Forelimb muscle (tissue), 1 donor: ENCODE results near the gene NRXN2. TPM values are rescaled to one million over a fixed set of nuclear protein-coding genes. Genes with fewer than 3 reads are reported as not detected.
"Not testable (repeated sequence)": the region's sequence is repeated elsewhere in the genome, so short reads cannot be mapped to it uniquely, and the experiment has no call there.

Experiments
- DNase-seq: peaks from one replicate; pipeline ENCODE4 v3.0.0-alpha.2; 2013; ENCODE audit warnings: low read depth
- polyA plus RNA-seq: library from polyadenylated mRNA; unstranded; fragments of 120-200 nt; gene quantifications from one replicate; pipeline ENCODE4 v1.2.1, GENCODE V29; 2013; ENCODE audit not compliant: insufficient read length

NRXN2 gene
- polyA plus RNA-seq, 1 donor, result 24.5 TPM

DNA sequence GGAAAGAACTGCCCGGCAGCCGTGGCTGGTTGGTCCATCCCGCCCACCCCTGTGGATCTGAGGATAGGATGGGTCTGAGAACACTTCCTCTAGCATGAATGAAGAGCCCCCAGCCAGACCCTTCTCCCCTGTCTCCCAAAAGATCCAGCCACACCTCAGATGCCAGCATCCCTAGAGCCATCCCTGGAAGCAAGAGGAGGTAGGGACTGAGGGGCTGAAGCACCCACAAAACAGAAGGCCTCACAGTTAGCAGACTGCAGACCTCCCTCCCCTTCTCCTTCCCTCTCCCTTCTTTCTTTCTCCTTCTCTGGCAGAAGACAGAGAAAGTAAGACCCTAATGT is 1.7 kb downstream of the NRXN2 start:
- no peak for DNase-seq

DNA sequence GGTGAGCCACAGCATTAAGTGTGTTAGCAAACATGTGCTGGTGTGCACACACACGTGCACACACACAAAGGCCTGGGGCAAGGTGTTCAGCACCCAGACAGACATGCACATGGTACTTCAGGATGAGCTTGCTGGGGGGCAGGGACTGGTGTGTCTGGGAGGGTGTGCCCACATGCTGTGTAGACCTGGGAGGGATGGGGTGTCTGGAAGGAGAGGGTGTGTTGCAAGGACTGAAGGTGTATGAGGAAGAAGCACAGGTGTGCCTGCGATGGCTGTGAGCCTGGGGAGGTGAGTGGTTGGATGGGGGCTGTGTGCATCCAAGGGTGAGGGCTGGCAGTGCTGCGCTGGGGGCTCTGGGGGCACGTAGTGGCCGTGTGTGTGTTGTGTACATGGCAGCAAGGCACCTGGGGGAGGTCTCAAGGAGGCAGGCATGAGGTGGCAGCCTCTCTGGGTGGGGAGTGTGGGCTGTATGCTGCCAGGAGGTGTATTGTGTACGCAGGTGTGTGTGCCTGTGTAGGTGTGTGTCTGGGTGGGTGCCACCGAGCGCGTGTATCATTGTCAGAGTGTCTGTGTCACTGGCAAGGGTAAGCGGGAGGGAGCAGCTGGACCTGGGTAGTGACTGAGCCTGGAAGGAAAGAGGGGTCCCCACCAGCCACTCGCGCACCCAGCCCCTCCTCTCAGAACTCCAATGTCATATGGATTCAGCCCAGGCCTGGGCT is 2.2 kb downstream of the NRXN2 start:
- DNase-seq, result no peak

DNA sequence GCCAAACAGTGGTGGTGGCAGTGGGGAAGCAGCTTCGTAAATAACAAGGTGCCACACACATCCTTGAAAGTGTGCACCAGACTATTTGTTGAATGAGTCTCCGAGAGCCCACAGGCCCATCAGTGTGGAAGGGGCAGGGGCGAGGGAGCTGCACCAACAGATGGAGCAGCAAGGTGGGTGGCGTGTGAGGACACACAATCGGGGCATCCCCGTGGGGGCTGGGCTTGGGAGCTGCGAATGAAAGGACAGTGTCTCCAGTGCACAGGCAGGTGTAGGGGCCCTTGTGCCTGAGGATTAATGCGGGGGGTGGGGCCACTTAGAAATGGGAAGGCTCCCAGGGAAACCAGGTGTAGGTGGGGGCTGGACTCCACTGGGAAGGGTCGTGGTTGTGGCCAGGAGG is 2.8 kb downstream of the NRXN2 start:
- no peak for DNase-seq

DNA sequence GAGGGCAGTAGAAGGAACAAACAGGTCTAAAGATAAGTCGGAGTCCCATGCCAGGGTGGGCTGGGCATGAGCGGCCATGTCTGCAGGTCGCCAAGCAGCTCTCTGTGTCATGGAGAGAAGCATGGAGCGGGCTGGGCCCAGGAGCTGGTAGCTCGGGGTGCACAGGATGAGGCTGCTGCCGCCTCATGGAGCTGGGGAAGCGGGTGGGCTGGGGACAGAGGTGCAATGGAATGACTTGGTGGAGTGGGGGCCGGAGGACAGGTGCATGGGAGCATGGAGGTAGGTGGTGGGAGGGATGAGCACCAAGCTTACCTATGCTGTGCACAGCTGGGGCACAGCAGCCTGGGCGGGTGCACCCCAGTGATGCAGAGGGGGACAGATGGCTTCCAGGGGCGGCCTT is 3.6 kb downstream of the NRXN2 start:
- no peak for DNase-seq

DNA sequence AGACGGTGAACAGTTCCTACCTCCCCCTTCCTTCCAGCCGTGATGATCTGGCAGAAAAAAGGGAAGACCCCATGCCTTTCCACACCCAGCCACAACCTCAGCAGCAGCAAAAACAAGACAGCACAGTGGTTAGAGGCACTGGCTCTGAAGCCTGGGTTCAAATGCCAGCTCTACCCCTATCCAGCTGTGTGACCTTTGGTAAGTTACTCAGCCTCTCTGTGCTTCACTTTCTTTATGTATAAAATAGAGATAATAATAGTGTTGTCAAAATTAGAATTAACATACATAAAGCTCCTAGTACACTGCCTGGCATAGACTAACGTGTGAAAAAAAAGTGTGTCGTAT is 4.2 kb downstream of the NRXN2 start:
- DNase-seq, result no peak

DNA sequence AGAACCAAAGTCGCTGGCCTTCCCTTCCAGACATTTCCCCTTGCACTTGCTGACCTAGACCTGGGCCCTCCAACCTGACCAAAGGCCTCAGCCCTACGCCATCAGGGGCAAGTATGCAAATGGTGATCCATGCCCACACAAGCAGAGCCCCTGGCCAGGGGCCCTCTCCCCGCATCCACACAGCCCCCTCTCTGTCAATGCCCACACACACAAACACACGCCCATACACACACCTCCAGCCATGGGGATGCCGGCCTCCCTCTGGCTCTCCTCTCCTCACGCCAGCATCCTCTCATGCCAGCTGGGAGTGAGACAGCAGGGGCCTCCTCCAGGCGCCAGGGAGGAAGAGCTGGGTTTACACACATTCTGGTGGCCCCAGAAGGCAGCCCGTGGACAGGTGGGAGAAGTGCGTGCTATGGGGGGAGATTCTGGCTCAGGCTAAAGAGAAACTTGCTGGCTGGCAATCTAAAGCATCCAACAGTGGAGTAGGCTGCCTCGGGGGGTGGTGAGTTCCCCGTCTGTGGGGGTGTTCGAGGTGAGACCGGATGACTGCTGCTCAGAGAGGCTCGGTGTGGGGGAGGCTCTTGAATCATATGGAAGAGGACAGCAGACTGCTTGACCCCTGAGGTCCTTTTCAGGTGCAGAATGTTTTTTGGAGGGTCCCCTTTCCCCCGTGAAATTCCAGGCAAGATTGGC is 4.8 kb downstream of the NRXN2 start:
- no peak for DNase-seq

DNA sequence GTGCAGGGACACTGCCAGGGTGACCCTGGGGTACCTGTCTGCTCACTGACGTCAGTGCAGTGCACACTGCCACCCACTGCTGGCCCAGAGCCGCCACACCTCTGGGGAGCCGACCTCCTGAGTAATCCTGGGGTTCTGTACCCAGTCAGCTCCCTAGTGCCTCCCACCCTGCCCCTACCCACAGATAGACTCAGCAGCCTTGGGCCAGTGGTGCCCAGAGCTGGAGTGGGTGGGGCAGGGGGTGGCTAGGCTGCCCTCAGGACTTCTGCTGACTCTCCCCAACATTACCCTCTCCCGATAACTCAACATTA is 5.8 kb downstream of the NRXN2 start:
- DNase-seq, result no peak

DNA sequence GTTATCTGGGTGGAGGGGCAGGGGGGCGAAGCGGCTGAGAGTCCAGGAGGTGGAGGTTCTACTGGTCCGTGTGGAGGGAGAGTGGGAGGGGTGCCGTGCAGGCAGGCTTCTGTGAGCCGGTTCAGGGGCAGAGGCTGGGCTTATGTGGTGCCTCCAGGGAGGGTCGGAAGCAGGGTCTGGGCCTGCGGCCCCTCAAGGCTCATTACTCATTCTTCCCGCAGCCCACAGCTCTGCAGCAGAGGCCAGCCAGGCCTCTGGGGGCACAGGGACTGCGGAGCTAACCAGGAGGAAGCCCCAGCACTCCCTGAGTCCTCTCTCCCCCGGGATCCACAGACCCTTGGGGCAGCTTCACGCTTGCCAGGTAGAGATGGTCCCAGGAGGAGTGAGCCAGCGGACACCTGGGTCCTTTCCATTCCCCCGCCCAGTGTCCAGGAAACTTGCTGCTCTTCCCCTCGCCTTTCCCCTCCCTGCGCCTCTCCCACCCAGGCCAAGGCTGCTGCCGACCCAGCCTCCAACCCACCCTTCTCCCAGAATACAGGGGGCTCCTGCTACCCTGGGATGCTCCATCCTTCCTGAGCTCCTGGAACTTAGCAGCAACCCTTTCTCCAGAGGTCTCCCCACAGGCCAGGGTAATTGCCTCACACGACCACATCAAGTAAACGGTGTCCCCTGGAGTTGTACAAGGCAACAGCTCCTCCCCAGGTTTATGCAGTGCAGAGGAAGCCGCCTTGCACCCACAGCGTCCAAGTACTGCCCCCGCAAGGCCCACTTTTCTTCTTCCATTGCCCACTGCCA is 6.3 kb downstream of the NRXN2 start:
- DNase-seq, result no peak

DNA sequence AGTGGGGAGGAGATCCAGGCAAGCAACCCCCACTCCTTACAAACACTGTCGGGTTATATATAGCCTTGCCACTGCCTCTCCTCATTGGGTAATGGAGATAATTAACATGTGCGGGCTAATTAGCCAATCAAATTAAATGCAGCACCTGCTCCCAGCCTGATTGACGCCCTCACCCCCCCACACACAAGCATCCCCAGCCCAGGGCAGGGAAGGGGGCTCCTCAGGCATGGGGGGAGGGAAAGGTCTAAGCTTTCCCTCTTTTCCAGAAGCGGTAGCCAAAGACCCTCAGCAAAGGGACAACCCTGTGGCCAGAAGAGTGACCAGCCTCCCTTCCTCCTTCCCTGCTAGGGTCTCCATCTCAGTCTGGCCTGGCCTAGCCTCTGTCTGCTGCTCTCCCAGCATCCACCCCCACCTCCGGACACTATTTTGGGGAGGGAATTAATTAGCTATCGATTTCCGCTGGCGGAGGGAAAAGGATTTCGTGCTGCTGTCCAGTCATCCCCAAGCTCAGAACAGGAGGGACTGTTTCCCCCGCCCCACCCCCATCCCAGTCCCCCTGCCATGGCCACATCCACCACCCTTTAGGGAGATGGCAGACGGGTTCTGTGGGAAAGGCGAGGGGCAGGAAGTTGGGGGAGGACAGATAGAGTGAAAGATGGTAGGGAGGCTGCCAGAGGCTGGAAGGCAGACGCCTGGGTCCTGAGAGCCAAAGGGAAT is 7.1 kb downstream of the NRXN2 start:
- no peak for DNase-seq

DNA sequence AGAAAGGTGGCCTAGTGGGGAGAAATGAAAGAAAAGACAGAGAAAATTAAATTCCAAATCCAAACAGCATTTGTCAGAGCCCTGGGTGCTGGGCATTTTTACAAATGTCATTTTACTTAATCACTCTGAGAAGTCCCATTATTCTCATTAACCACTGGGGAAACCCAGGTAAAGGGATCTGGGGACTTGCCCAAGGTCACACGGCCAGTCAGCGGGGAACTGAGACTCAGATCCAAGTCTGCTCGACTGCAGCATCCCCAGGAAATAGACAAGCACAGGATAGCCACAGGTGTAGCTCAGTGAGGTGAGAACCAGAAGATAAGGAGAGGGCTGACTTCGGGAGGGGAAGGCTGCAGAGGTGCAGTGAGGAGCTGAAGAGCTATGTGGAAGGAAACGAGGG is 7.9 kb downstream of the NRXN2 start:
- no peak for DNase-seq

DNA sequence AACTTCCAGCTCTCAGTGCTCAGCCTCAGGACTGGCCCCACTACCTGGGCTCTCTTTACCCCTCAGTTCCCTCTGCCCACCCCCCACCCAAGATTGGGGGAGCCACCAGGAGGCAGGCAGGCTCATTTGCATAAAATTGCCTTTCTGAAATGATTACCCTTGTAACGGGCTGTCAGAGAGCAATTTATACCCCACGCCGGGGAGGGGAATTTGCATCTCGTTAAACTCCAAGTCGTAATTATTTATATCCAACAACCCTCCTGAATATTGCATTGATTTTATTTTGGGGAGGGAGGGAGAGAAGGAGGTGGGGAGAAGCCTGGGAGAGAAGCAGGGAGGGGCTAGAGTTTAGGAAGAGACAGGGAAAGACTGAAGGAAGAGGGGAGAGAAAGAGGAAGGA is 8.3 kb downstream of the NRXN2 start:
- no peak for DNase-seq

DNA sequence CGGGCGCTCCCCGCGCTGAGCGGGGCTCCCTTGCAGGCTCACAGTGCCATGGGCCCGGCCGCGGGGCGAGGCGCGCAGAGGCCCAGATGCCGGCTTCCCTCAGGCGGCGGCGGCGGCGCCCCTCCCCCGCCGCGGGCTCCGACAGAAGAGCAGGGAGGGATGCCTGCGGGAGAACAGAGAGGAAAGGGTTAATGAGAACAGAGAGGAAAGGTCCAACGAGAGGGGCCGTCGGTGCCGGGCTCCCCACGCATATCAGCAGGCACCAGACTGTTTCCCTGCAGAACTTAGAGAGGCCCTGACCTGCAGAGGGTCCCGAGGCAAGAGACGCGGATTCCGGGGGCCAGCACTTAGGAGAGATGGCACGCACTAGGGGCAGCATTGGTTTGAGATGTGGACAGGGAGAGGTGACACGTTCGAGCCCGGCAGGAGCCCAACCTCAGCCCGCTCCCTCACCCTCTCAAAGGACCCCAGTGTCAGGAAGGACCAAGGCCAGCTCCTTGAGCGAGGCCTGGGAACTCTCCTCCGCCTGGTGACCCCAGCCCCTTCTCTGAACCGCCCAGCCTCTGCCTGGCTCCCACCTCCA is 9.1 kb downstream of the NRXN2 start:
- no peak for DNase-seq

DNA sequence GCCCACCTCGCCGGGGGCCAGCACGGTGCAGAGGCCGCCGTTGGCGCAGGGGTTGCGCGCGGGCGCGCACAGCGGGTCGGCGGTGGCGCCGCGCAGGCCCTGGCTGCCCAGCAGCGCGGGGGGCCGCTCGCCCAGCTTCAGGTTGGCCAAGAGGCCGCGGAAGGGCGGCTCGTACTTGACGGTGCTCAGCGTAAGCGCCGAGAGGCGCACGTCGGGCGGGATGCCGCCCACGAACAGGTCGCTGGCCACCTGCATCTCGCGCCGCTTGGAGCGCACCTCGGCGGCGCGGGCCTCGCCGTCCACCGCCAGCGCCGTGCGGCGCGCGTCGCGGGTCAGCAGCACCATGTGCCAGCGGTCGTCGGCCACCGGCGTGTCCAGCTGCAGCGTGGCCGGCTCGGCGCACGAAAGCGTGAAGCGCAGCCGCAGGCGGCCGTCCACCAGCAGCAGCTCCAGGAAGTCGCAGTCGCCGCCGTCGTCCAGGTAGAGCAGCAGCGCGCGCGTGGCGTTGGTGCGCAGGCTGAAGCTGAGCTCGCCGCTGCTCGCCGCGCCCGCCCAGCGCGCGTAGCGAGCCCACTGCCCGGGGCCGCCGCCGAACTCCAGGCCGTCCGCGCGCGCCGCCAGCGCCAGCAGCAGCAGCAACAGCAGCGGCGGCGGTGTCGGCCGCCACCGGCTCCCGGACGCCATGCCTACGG is 9.8 kb downstream of the NRXN2 start:
- DNase-seq, result peak; percentile 22

DNA sequence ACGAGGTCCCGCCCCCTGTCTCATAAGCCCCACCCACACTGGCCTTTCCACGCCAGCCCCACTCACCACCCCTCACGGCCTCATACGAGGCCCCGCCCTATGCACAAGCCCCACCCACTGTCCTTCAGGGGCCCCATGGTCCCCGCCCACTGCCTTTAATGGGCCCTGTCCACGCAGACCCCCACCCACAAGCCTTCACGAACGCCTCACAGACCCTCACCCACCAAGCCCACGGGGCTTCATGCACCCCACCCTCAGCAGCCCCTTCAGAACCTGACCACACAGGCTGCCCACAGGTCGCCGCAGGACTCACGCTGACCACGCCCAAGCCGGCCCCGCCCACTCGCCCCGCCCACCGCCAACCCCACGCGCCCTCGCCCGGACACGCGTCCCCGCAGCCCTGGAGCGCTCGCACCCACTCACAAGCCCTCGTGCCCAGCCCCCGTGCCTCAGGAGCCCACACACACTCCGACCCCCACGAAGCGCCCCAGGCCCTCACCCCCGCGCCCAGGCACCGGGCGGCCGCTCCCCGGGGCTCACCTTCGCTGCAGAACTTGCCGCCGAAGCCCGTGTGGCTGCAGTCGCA is 10.5 kb downstream of the NRXN2 start:
- no peak for DNase-seq

DNA sequence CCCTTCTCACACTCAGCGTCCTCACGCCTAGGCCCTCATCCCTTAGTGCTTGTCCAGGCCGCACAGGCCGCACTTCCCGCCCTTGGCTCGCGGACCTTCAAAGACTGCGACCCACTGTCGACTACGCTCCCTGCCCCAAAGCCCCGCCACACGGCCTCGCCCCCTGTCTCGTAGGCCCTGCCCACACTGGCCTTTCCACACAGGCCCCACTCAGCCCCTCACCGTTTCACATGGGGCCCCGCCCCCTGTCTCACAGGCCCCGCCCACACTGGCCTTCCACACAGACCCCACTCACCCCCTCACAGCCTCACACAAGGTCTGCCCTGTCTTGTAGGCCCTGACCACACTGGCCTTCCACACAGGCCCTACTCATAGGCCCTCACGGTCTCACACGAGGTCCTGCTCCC is 11.0 kb downstream of the NRXN2 start:
- DNase-seq, result no peak

DNA sequence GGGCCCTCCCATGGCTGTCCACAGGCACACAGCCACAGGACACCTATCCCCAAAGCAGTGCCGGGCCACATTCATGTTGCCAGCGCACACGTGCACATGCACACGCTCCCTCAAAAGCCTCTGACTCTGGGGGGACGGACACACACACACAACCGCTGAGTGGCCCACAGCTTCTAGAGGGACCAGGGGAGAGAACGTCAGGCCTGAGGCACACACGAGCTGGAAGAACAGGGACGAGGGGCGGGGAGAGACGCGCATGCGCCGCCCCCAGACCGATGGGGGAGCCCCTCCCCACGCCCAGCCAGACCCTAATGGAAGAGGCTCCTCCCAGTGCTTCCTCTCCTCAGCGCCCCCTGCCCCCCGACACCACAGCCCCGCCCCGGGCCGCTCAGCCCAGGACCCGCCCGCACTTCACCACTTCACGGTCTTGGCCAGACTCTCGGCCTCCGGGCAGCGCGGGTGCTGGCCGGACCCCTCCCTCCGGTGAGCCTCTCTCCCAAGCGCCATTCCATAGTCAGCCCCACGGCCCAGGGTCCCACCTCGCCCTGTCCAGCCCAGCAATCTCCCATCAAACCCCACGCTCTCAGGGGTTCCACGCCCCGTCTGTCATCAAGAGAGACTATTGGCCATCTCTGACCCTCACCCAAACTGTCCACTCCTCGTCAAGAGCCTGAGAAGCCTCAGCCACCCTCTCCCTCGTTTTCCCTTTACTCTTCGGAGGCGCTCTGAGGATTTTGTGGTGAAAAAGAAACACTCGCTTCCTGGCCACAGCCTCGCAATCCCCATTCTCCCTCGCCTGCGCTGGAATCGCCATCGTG is 11.7 kb downstream of the NRXN2 start:
- no peak for DNase-seq

DNA sequence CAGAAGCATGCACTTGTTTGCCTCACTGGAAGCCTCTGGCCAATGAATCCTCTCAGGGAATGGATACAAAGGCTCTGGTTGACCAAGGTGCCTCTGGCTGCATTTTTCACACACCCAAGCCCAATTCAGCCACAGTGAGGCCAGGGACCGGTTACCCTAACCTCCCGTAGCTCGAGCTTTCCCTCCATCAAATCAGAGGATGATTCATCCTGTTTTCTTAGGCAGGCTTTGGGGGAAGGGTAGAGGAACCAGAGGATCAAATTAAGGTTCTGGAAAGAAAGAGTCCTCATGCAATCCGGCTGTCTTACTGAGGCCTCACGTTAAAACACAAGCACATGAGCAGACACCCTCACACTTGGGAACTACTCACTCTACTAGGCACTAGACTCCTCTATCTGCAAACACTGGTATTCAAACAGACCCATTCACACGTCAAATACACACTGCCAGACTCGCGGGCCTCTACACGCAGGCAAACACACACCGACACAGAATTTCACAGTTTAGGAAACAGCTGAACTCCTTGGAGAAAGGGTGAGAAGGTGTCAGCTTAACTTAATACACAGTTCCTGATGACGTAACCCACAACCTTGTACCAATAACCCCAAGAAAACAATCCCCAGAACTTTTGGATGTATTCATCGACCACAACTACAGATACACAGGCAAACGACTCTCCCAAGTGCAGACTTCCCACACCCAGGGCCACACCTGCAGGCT is 12.4 kb downstream of the NRXN2 start:
- DNase-seq, result no peak

DNA sequence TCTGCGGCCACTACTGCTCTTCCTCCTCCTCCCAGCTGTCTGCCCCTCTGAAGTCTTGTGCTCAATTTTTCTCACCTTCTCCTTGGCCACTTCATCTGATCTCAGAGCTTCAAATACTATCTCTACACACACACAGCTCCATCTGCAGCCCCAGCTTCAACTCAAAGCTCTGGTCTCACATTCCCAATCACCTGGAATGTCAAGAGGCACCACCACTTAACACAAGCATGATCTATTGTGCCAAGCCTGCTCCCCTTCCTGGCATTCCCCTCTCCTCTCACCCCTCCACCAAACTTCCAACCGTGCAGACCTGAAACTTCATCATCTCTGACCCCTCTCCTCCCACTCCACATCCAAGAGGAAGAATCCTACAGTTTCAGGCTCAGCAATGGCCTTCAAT is 17.5 kb downstream of the NRXN2 start:
- DNase-seq, result no peak

DNA sequence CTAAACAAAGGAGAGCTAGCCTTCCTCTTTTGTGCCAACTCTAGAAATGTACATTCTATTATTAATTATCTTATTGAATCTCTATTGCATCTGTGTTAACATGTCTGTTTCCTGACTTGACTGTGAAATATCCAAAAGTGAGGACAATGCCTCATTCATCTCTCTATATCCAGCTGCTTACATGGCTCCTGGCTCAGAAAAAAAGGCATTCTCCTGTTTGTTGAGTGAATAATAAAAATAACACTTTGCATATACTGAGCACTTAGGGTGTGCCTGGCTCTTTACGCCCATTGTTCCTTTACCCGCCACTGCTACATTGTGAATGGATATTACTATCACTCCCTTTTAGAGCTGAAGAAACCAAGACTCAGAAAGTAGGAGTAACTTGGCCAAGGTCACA is 19.9 kb downstream of the NRXN2 start:
- no peak for DNase-seq

DNA sequence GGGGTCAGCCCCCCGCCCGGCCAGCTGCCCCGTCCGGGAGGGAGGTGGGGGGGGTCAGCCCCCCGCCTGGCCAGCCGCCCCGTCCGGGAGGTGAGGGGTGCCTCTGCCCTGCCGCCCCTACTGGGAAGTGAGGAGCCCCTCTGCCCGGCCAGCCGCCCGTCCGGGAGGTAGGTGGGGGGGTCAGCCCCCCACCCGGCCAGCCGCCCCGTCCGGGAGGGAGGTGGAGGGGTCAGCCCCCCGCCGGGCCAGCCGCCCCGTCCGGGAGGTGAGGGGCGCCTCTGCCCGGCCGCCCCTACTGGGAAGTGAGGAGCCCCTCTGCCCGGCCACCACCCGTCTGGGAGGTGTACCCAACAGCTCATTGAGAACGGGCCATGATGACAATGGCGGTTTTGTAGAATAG is 21.0 kb downstream of the NRXN2 start:
- not testable (repeated sequence) for DNase-seq
